Stimulated activated CD4-positive, alpha-beta T cell treated with anti-CD3 and anti-CD28 coated beads, Interleukin-15, amount 100 ng/mL, for 1 hour (primary cell): Measurements from ENCODE around the gene ILDR2.

Source experiments
- DNase-seq, 2 donors: peaks; one replicate each; pipeline ENCODE4 v3.0.0-alpha.2; 2020; ENCODE audit warnings: low read depth in 1 of 2, low spot score in 1 of 2

ILDR2 gene

DNA sequence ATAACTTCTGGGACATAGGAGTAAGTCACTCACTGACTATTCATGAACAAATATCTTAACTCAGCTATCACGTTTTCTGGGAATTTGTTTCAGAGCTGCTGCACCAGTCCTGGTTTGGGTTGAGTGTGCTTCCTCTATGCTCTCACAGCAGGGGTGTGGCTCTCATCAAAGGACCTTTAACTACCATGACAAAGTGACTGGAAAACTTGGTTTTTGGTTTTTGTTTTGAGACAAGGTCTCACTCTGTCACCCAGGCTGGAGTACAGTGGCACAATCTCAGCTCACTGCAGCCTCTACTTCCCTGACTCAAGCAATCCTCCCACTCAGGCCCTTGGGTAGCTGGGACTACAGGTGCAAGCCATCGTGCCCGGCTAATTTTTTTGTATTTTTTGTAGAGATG is 4.1 kb downstream of the ILDR2 start:
- DNase-seq: no peak

DNA sequence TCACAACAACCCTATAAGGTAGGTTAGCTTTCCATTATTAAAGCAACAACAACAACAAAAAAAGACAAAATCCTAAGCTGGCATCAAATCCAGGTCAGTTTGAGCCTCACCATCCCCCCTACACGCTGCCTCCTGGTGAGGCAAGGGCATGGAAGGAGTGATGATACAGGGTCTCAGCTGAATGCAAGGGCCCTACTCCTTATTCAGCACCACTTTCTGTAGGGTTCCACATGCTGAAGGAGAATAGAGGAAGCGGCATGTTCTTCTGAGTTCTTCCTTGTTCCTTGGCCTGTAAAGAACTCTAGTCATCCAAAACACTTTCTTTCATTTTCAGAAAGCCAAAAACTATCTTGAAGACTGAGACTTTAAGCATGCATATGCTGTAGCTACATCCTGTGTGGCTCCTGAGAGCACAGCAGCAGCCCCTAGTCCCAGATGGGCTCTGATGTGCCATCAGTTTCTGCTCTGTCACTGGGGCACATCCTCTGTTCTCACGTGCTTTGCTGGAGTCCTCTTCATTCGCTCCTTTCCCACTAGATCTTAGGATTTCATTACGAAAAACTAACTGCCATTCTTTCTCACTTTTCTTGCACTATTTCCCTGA is 6.2 kb downstream of the ILDR2 start:
- no peak for DNase-seq

DNA sequence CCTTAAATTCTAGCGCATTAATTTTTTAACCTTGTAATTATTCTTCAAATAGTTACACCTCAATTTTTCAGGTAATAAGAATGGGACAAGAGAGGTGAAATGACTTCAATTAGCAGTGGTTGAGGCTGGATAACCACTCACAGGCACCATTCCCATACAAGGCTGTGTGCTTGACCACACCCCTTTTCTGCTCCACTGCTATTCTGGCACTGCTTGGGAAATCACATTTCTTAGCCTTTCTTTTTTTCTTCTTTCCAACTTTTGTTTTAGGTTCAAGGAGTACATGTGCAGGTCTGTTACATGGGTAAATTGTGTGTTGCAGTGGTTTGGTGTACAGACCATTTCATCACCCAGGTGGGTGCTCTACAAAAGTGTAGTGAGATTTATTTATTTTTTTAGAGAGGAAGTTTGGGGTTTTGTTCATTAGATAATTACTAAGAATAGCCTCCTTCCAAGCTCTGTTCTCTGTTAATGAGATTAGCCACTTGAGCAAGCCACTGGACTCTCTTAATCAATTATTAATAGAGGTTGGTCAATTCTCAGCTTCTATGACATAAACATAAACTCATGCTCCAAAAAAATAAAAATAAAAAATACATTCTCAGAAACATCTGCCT is 14.4 kb downstream of the ILDR2 start:
- no peak for DNase-seq

DNA sequence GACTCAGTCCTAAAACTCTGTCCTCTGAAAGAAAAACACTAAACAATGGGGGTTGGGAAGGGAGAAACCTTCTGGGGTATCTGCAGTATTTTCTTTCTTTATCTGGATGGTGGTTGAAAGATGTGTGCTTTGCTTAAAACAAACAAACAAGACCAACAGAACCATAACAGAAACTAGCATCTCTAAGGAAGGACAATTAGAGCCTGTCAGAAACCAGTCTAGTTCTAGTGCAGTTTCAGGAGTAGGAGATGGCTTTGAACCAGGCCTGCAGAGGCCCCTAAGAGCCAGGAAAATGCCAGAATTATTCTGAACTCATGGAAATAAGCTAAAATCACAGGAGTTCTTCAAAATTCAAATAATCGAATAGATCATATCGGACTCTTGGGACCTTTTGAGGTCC is 18.5 kb downstream of the ILDR2 start:
- no peak for DNase-seq

DNA sequence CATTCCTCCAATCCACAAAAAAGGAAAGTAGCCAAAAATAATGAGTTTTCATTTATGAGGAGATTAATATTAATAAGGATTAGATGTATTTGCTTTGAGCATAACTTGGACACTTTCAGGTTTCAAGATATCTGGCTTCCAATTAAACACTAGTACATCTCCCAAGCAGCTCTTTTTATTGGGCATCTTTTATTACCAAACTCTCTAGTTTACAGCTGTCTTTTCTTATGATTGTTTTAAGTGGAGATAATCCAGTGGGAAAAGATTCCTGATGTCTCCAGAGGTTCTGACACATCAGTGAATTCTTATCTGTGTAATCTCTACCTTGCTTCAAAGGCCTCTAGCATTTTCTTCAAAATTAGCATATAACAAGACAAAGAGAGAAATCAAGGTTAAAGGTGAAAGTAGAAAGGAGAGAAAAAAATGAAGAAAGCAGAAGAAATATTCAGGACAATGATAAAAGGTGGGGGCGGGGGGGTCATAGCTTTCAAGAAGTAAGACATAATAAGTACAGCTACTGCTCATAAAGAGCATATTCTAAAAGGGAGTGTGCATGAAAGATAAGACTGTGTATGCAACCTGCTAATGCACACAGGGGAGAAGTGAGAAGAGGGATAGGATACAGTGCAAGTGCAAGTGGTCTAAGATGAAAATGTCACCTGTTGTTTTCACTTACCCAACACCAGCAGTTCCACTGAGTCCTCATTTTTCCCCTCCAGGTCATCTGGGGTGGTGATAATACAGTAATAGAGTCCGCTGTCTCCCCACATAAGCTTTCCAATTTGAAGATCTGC is 19.1 kb downstream of the ILDR2 start:
- DNase-seq: no peak

DNA sequence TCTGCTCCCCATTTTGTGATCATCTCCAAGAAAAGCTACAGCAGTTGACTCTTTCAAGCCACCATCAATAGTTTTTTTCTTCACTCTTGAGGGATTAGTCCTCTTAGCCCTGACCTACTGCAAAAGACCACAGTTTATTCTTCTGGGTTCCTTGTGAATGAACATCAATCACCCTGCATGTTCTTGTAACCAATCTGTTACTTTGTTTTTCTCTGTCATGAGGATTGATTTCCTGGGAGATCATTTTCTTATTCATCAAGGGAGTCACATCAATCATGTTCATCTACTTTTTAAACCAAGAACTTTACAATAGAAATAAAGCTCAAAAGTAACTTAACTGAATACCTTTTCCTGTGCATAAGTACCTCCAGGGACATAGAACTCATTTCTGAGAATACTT is 21.8 kb downstream of the ILDR2 start:
- no peak for DNase-seq

DNA sequence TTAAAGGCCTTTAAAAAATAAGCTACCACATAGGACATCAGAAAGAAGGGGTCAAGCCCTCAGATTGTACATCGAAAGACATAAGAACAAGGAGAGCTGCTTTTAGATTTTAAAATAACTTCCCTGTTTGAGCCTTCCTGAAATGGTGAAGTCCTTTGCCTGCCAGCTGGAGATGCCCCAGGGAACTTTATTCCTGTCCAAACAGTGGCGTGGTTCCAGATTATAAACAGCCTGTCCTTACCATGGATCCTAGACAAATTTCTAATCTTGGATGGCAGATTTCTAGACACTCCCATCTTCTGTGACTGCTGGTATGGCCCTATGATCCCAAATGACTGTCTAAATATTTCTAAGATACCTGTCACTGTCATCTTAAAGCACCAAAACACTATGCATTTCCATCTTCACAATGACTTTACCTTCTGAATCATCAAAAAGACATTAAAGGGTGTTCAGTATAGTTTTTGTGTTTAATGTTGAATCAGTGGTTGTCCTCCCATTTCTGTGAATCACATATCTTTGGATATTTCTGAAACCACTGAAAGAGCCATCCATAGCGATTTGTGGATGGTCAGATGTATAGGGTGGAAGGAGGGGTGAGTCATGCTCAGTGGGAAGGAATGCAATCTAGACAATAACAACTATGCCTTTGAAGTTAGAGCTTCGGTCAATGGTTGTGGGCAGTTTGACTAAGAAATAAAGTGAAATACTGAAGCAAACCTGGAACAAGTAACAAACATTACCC is 23.2 kb downstream of the ILDR2 start:
- DNase-seq: no peak

DNA sequence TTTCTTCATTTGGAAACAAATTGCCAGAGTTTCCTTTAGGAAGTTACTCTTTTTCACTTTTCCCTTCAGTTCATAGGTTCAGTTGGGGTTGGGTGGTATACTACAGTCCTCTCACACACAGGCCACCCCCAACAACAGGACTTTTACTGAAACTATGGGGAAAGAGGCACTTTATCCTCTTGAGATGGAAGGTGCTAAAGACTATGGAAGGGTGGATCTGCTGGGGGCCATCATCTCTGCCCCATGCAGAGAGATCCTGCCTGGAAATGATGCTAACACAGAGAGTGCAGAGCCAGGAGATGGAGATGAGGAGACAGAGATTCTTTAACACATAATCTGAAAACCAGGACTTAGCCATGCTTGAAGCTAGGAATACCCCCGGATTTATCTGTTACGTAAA is 24.3 kb downstream of the ILDR2 start:
- no peak for DNase-seq

DNA sequence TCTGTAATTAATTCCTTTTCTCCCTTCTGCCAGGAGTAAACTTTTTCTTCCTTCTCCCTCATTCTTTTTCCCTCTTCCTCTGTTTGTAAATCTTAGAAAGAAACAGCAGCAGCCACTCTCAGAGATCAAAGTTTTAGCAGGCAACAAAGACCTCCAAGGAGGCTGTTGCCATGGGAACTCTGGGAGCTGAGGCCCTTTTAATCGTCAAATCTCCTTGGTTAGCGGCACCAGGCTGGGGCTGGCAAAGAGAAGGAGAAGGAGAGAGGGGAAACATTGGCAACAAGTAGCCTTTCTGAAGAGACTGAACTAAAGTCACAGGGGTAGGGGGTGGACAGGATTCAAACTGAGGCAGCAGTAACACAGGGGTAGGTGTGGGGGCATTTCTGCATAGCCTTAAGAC is 25.2 kb downstream of the ILDR2 start:
- DNase-seq: no peak

DNA sequence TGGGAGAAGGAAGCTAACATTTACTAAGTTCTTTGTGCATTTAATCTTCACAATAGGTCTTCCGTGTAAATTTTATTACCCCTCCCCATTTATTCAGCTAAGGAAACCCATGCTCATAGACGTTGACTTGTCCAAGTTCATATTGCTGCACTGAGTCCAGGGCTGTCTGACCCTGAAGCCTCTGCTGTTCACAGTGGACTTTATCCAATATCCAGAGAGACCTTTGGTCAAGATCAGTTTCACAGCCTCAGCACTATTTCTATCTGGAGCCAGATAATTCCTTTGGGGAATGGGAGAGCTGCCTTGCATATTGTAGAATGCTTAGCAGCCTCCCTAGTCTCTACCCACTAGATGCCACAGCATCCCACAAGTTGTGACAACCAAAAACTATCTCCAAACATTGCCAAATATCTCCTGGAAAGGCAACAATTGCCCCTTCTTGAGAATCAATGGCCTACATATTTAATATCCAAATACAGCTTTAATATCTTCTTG is 26.4 kb downstream of the ILDR2 start:
- DNase-seq: no peak

DNA sequence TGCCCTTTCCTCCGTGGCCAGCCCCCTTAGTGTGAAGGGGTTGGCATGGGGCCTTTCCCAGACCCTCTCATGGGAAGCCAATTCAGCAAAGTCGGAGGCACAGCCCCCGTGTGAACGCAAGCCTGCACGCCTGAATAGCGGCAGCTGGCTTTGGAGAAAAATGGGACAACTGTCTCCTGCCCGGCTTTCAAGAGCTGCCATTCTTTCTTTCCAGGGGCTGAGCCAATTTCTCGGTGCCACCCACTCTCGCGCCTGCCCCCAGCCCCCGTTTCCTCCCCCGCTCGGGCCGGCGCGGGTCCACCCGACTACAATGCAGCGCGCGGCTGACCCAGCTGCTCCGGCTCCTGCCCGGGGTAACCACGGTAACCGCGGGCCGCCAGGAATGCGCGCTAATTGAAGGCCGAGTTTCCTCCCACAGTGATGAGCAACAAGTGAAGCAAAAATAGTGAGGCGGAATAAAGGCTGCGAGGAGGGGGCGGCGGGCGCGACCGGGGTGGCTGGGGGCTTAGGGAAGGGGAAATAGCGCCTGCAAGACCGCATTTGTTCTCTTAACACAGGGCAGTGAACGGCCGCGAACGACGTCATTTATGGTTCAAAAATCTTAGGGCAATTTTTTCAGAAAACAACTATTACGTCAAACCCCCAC is 27.8 kb downstream of the ILDR2 start:
- no peak for DNase-seq

DNA sequence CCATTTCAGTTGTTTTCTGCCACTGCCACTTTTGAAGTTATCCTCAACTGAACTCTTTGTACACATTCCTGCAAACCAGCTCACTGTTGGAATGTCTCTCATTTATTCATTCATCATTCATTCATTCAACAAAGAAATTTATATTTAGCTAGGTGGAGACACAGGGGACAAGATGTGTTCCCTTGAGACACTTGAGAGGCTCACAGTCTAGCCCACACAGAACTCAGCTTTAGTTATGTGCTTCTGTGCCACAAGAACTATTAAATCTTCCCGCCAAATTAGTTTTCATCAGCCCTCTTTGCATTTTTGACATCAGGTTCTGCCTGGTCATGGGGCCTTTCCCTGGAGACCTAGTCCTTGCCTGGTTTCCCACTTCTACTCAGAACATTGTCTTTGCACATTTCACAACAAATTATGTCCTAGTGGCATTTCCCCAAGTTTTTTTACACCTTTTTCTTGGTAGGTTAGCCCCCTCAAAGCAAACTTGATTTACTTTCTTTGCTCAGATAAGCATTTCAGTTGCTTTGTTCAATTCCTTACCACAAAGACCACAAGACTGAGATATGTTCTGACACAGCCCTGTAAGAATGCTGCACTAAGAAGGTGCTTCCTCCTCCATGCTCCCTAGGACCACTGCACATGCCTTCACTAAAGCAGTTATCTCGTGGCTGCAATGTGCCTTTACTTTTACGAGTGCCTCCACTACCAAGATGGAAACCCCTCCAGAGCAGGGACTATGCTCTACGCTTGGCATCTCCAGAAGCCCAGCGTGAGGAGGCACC is 31.0 kb downstream of the ILDR2 start:
- no peak for DNase-seq

DNA sequence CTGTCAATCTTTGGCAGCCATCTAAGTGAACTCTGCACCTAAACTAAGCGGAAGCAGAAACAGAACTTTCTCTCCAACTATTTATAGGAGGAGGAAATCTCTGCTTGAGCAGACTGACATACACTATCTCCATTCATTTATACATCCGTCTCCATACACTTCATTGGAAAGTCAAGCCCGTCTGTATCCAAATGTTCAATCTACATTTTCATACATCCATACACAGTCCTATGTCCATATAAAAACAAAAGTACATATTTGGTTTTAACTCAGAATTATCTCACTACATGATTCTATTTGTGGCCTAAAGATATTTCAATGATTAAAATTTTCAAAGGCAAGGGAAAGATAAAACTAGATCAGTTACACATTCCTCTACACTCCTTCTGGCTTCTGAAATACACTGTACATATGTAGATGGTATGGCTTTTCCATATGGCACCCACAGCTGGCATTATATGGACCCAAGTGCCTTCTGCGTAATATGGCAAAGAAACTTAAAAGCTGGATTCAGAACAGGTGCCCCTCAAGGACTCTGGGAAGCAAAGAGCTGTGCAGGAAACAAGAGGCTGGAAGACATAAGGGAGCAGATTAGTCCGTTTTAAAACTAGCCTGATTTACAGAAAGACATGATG is 35.5 kb downstream of the ILDR2 start:
- DNase-seq: no peak

DNA sequence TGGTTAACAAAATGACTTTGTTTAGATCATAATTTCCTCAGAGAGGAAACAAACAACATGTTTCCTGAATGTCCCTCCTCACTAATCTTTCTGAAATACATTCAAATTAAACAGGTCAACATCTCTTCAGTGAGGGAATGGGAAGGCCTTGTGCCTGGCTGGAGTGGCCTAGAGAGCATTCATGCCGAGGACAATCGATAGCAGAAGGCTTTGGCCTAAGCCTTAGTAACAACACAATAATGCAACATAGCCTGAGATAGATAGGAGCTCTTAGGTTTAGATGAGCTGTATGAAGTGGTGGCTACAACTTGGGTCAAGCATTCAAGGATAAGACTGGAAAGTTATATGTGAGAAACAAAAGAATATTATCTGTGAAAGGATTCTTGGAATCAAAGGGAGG is 37.4 kb downstream of the ILDR2 start:
- no peak for DNase-seq

DNA sequence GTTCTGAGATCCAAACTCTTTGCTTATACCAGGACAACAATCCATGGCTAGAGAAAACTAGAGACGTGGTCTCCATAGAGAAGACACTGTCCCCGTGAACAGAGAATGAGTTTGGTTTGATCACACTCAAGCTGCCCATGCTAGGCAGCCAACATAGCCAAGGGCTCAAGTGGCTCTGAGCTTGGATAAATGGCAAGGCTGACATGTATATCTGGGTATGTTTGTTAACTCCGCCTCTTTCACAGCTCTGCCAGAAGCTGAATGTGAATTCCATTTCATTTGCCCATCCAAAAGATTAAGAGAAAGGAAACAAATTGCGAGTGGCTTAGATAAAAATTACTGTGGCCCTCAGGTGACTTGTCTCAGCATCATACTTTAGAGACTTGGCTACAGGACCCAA is 38.0 kb downstream of the ILDR2 start:
- no peak for DNase-seq

DNA sequence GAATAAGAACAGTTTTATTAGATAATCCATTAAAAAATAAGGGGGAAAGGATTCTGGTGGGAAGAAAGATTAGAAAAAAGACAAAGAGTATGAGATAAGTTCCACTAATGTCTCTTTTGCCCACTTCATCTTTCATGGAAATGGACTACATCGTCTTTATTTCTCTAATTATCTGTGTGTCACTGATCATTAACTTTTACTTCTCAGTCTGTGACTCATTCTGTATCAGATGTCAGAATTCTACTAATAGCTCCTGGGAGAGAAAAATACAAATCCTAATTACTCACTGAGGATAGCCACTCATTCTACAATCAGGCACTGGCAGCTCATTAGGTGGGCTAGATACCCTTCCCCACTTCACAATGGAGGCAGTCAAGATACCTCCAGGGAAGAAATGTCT is 41.7 kb downstream of the ILDR2 start:
- no peak for DNase-seq

DNA sequence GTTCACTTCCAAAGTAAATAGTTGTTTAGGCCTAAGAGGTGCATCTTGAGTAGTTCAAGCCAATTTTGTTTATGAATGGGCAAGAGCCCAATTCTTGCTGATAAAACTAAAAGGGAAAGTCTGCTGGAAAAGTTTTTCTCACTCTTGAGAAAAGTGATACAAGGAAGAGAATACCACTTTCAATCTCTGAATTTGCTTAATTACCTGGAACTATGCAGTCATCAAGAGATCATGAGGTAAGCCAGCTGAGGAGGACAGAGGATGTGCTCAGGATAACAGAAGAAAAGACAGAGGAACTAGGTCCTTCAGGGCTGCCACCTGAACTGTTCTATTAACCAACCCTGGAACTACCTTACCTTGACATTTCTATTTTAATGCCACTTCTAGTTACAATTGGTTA is 42.2 kb downstream of the ILDR2 start:
- DNase-seq: no peak

DNA sequence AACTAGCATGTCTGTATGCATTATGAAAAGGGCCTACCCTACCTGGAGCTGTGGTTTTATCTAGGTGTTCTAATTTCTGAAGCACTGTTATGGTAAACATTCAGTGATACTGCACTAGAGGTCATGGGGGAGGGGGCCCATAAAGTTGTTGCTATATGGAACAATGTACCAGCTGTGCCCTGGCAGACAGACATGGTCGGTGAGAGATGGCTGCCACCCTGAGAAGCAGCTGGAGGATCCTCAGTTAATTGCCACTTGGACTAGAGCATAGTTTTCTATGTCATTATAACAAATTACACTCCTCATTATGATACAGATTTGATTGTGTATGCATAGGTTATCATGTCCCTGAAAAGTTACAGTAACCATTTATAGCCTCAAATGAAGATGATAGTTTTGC is 45.4 kb downstream of the ILDR2 start:
- no peak for DNase-seq

DNA sequence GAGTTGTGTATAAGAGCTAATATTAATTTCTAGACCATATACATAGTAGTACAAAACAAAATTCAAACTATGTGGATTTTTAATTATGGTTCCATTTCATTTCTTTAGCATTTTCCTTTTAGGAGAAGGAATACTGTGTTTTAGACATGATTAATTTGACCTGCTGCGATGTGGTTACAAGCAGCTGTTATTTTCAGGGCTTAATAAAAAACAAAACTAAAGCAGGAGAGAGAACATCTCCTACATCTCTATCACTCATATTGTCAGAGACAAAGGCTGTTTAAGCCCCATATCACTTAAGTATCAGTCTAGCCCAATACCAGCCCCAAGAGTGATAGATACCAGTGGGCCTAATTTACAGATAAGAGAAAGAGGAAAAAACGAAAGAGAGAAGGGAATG is 47.6 kb downstream of the ILDR2 start:
- no peak for DNase-seq
